Activated CD8-positive, alpha-beta memory T cell treated with anti-CD3 and anti-CD28 coated beads for 1 hour (primary cell): ENCODE measurements around the gene ITGA3.
A peak's percentile ranks its signal among the peaks of the same experiment; 100 is the strongest.

ENCODE experiments used
- DNase-seq, 2 donors: peaks; one replicate each; pipeline ENCODE4 v3.0.0-alpha.2; 2020; ENCODE audit warnings: low read depth in 1 of 2; ENCODE audit errors: extremely low read depth in 1 of 2

ITGA3 gene

GRCh38 chr17:50106393-50107131 is 50.7 kb downstream of the ITGA3 start:
- DNase-seq, result no peak

- DNase-seq, result no peak
These were observed 52.0 kb downstream of the ITGA3 start for GRCh38 chr17:50107790-50108414.

GRCh38 chr17:50108556-50108955 is 52.6 kb downstream of the ITGA3 start:
- DNase-seq, result no peak

- DNase-seq, result no peak
These were observed 53.3 kb downstream of the ITGA3 start for GRCh38 chr17:50109207-50109606.

GRCh38 chr17:50109785-50110184 is 53.9 kb downstream of the ITGA3 start:
- no peak for DNase-seq

- DNase-seq, result no peak
These were observed 54.9 kb downstream of the ITGA3 start for GRCh38 chr17:50110591-50111349.

- no peak for DNase-seq
These were observed 56.1 kb downstream of the ITGA3 start for GRCh38 chr17:50111673-50112655.

GRCh38 chr17:50112694-50113093 is 56.8 kb downstream of the ITGA3 start:
- DNase-seq, result no peak

GRCh38 chr17:50113624-50114320 is 57.9 kb downstream of the ITGA3 start:
- no peak for DNase-seq

- no peak for DNase-seq
These were observed 58.5 kb downstream of the ITGA3 start for GRCh38 chr17:50114401-50114800.

- no peak for DNase-seq
These were observed 59.0 kb downstream of the ITGA3 start for GRCh38 chr17:50114849-50115357.

- DNase-seq, result no peak
These were observed 59.8 kb downstream of the ITGA3 start for GRCh38 chr17:50115756-50116155.

GRCh38 chr17:50117202-50118051 is 61.5 kb downstream of the ITGA3 start:
- peak in 1 of 2 donors; percentile 53 for DNase-seq

- DNase-seq, result no peak
These were observed 62.3 kb downstream of the ITGA3 start for GRCh38 chr17:50118076-50118827.

- DNase-seq, result no peak
These were observed 62.9 kb downstream of the ITGA3 start for GRCh38 chr17:50118828-50119218.

GRCh38 chr17:50120475-50121253 is 64.8 kb downstream of the ITGA3 start:
- no peak for DNase-seq

GRCh38 chr17:50122945-50123344 is 67.0 kb downstream of the ITGA3 start:
- no peak for DNase-seq
